GM19372 (cell line): ENCODE measurements around the gene ZNF652.
"Not testable (repeated sequence)": the region's sequence is repeated elsewhere in the genome, so short reads cannot be mapped to it uniquely, and the experiment has no call there.

Experiments
- ATAC-seq: cut with Tn5 transposase; IDR thresholded peaks from one replicate; pipeline ENCODE4 v1.9.1; 2021; ENCODE audit warnings: mild to moderate bottlenecking, low read depth, moderate library complexity; ENCODE audit not compliant: unreplicated experiment

ZNF652 gene

DNA sequence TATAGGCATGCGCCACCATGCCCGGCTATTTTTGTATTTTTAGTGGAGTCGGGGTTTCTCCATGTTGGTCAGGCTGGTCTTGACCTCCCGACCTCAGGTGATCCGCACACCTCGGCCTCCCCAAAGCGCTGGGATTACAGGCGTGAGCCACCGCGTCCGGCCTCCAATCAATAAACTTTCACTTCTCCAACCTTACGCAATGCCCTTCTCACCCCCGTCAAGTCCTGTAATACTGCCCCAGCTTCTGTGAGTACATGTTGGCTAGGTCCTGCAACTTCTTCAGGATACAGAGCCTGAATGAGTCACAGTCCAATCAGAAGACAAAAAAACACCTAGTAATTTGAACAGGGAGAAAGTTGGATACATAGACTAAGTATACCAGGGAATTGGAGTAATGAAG lies 84.4 kb downstream of the ZNF652 start:
- no peak for ATAC-seq

DNA sequence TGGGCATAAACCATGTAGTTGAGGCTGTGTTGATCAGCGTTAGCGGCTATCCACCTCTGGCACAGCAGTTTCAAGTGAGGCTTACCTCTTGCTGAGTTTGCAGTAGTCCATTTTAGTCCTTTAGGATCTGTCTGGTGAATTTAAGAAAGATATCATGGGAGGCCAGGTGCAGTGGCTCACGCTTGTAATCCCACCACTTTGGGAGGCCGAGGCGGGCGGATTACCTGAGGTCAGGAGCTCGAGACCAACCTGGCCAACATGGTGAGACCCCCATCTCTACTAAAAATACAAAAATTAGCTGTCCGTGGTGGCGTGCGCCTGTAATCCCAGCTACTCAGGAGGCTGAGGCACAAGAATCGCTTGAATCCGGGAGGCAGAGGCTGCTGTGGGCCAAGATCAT lies 86.1 kb downstream of the ZNF652 start:
- not testable (repeated sequence) for ATAC-seq

DNA sequence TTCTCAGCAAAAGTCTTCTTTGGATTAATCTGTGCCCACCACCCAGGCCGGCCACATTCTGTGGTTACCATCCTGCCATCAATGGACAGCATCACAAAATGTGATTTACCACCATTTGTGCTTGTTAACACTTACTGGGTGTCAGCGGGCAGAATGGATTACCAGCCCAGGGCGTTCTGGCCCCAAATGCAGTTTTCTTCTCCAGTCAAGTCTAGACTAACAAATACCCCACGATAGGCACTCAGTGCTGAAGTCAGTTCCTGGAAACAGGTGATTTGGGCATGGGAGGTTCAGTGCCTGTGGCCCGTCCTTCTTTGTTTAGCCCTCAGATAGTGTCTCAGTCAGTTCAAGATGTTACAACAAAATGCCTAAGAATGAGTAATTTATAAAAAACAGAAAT lies 92.7 kb downstream of the ZNF652 start:
- ATAC-seq: no peak

DNA sequence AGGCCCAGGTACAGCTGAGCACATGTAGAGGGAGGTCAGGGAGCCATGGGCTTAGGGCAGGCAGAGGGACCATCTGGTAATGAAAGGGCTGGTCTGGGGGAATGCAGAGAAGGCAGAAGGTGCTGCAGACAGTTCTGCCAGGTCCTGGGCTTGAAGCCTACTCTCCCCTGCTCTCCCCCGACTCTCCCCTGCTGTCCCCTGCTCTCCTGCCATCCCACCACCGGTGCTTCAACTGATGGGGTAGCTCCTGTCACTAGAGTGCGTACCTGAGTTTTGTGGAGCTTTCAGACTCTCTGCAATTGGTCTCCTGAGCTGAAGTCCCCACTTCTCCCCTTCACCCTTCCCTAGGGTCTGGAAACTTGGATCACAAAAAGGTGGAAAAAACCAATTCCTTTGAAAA lies 94.1 kb downstream of the ZNF652 start:
- no peak for ATAC-seq

DNA sequence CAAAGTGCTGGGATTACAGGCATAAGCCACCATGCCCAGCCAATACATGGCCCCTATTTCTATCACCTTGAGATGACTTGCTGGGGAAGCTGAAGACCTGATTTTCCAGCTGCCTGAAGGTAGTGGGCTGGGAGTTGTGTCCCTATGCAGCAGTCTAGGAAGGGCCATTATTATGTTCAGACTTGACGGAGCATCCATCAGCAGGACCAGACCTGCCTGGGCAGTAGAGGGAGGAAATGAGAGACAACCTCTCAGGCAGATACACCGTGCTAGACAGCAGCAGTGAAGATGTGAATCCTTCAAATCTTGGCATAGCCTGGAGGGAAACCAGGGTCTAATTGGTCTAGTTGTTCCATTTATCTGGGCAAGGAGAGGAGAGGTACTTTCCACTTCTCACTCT lies 95.8 kb downstream of the ZNF652 start:
- no peak for ATAC-seq

DNA sequence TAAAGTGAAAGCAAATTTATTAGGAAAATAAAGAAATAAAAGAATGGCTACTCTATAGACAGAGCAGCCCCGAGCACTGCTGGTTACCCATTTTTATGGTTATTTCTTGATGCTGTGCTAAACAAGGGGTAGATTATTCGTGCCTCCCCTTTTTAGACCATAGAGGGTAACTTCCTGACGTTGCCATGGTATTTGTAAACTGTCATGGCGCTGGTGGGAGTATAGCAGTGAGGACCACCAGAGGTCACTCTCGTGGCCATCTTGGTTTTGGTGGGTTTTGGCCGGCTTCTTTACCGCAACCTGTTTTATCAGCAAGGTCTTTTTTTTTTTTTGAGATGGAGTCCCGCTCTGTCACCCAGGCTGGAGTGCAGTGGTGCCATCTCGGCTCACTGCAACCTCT lies 100.5 kb downstream of the ZNF652 start:
- not testable (repeated sequence) for ATAC-seq

DNA sequence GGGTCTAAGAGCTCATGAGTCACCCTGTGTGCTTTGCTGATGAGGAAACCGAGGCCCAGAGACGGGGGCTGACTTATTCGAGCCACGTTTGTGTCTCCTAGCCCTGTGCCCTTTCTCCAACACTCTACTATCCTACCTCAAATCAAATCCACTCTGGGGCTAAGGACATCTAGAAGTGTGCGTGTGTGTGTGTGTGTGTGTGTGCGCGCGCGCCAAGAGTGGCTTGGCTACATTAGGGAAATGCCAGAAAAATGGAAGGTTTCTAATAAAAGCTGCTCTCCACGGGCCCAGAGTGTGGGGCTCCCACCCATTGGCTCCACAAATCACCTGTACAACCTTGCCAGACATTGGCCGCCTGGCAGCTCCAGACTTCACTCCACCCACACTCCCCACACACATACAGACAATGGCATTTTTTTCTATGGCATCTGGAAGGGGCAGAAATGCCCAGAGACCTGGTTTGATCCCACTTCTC lies 101.2 kb downstream of the ZNF652 start:
- no peak for ATAC-seq

DNA sequence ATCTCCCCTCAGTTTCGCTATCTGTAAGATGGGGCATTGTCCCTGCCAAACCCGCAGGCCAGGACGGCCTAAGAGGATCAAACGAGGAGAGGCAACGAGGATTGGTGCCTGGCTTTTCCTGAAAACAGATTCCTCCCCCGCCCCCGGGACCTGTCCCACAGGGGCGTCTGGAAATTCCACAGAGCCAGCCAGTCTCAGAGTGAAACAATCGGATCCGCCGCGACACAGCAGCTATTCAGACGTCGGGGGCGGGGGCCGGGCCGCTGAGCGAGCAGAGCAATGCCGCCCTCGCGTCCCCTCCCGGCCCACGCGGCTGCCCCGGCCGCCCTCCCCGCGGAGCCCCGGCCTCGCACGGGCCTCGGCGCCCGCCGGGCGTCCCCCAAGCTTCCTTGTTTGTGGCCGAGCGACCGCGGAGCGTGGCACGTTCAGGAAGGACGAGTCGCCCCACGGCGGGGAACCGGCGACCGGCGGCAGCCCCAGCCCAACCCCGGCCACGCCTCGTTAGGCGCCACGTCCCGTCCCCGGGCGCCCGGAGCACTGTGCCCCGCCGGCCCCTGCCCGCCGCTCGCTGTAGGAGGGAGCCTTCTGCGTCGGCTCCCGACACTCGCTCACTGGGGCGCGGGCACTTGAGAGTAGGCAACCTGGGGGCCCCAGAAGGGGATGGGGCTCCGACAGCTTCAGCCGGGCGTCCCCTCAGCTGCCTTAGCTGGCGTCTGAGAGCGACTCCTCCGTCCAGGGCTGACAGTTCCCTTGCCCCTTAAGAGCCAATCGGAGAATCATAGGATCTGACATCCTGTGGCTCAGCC lies 101.8 kb downstream of the ZNF652 start:
- peak; percentile 51 for ATAC-seq

DNA sequence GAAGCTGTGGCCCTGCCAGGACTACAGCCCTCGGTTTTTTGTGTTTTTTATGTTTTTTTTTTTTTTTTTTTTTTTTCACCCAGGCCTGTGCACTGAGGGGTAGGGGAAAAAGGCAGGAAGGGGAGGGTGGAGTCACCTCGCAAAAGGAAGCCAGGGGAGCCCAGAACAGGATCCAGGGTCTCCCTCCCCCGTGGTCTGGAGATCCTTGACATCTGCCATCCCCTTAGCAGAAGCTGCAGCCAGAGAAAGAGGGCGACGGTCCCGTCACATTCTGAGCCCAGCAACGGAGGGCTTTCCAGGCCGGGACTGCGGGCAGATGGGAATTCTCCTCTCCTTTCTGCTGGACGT lies 102.4 kb downstream of the ZNF652 start:
- ATAC-seq: no peak

DNA sequence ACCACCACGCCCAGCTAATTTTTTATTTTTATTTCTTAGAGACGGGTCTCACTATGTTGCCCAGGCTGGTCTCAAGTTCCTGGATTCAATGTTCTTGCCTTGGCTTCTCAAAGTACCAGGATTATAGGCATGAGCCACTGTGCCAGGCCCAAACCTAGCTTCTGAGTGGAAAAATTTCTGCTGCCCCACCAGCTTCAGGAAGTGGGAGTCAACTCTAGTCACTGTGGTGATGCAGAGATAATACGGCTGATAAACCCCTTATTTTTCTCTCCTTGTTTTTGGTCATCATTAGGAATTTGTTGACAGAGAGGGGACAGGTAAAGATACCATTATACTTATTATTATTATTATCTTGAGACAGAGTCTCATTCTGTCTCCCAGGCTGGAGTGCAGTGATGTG lies 103.7 kb downstream of the ZNF652 start:
- ATAC-seq: no peak

DNA sequence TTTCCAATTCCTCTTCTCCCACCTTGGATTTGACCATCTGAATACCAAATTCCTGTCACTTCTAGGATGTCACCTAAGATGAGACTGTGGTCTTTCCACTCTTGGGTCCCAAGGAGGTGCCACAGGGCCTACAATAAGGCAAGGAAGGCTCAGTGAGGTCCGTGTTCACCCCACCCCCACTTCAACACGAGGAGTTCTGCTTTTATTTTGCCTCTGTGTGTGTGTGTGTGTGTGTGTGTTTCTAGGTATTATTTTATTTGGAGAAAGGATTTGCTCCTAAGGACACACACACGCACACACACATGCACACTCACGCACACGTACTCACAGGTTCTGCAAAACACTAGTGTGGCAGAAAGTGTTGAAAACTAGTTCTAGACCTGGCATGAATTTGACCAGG lies 106.9 kb downstream of the ZNF652 start:
- no peak for ATAC-seq

DNA sequence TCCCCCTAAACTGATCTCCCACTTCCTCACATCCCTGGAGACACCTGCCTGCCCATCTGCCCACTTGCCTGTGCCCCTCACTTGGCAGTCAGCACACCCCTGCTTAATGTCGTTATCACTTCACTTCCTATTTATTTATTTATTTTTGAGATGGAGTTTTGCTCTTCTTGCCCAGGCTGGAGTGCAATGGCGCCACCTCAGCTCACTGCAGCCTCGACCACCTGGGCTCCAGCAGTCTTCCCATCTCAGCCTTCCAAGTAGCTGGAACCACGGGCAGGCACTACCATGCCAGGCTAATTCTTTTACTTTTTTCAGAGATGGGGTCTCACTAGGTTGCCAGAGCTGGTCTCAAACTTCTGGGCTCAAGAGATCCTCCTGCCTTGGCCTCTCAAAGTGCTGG lies 108.0 kb downstream of the ZNF652 start:
- ATAC-seq: no peak

DNA sequence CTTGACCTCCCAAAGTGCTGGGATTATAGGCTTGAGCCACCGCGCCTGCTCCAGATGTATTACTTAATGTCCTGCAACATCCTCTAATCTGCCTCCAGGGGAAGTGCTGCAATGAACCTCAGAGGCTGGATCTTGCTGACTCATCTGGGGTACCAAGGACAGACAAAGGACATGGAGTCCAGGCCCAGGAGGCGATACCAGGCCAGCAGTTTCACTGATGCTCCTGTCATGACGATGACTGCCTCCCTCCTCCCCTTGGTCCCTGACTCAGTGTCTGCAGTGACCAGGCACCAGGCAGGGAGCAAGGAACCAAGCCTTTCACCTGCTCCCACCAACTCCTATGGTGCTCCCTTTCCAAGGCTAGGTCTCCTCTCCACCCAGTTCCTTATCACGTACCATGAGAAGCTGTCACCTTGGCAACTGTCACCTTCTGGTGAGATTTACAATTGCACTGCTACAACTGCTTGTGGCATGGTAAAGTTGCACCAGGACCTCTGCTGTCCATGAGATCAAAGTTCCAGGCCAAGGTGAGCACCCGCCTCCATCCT lies 109.8 kb downstream of the ZNF652 start:
- ATAC-seq: no peak

DNA sequence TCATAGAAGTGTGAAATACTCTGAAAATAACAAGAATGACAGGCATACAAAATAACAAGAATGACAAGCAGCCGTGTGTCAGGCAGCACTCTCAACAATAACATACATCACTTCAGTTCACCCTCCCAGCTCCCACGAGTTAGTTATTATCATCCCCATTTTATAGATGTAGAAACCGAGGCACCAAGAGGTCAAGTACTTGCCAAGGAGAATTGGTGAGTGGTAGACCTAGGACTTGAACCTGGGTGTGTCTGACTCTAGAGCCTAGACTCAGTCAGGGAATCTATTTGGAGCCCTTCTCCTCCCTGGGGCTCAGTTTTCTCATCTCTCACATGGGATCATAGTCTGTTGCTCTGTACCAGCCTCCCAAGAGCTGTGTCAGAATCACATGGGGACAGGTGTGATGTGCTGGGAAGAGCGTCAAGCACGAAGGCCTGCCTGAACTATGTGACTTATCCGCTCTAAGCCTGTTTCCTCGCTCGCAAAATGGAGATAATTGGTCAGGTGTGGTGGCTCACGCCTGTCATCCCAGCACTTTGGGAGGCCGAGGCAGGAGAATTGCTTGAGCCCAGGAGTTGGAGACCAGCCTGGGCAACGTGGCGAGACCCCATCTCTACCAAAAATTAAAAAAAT lies 112.0 kb downstream of the ZNF652 start:
- ATAC-seq: no peak

DNA sequence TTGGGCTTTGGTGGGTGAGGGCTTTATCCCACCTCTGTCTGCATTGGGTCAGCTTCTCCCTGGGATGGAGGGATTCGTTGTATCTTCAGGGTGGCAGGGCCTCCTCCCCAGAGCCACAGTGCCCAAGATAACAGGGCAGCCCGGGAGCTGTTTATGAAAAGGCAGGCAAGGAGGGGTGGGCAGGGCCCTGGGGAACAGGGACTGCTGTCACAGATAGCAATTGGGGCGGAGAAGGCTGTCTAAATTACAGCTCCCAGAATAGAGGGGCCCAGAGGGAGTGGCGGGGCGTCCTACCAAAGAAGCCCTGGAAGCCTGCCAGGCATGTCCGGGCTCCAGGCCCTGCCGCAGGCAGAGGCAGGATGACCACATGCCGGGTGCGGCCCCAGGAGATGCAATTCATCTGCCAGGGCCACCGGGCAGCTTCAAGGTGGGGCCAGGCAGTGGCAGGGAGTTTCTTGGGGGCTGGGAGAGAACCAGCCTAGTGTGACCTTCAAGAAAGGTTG lies 112.7 kb downstream of the ZNF652 start:
- ATAC-seq: no peak

DNA sequence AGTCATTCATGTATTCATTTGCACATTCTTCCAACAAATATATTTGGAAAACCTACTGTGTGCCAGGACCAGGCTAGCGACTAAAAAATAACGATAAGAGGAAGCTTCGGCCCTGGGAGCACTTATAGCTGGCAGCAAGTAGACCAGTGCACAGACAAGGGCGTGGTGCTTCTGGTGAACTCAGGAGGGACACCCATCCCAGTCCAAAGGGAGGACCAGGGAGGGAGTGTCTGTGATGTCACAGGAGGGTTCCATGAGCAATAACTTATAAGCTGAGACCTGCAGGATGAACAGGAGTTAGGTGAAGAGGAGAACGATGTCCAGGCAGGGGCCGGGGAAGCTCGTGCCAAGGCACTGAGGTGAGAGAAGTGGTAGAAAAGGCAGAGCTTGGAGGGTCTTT lies 114.1 kb downstream of the ZNF652 start:
- no peak for ATAC-seq

DNA sequence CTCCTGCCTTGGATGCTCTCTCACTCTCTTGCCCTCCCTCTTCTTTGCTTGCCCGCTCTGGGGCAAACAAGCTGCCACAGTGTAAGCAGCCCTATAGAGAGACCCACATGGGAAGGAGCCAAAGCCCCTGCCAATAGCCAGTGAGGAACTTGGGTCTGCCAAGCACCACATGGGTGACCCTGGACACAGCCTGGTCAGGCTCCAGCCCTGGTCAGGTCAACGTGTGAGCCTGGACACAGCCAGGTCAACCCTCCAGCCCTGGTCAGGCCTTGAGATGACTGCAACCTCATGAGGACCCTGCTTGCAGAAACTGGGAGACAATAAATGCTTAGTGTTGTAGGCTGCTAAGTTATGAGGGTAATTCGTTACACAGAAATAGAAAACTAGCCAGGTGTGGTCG lies 117.2 kb downstream of the ZNF652 start:
- no peak for ATAC-seq
